HepG2 (cell line): Measurements from ENCODE around the gene PTPRD. TPM values are rescaled to one million over a fixed set of nuclear protein-coding genes. Genes with fewer than 3 reads are reported as not detected.

ENCODE experiments used
- ATAC-seq: fragments of 200-7000 bp; cut with Tn5 transposase; 3 replicates; pipeline ENCODE4 v1.9.1; 2020; ENCODE audit warnings: mild to moderate bottlenecking, moderate library complexity
- BruUV-seq: library from RNA; stranded (reverse); fragments of 400-500 nt; replicated peaks from 2 replicates; lab custom pipeline; 2021; lab: Mats Ljungman, UMichigan
- CTCF ChIA-PET: fragments of 300-600 bp; formaldehyde crosslinking; extraction: SDS; loops from one replicate; lab custom pipeline; 2021; ENCODE audit warnings: low total read pairs, inconsistent platforms, low intra/inter-chr PET ratio; lab: Yijun Ruan, JAX
- POLR2A ChIA-PET: fragments of 350-600 bp; sonication (Branson Sonifier 250); formaldehyde crosslinking; loops from one replicate; lab custom pipeline; 2020; ENCODE audit warnings: antibody characterized with exemption, inconsistent platforms; lab: Yijun Ruan, JAX
- DNase-seq: peaks from one replicate; pipeline ENCODE4 v3.0.0-alpha.2; 2015; ENCODE audit warnings: low spot score
- FAIRE-seq: peaks from 3 replicates; lab custom pipeline; 2011; peaks lifted over from hg19 to GRCh38; lab: Jason Lieb, UNC
- H2AFZ ChIP-seq: one replicate; pipeline ENCODE4 v1.6.1; 2011; ENCODE audit warnings: low read length, inconsistent platforms
- H3K27ac ChIP-seq: fragments of 300-600 bp; 3 replicates; pipeline ENCODE4 v1.8.0; 2011; ENCODE audit warnings: mixed run types, mild to moderate bottlenecking, mixed read lengths, low read length, inconsistent platforms; ENCODE audit not compliant: insufficient read depth; ENCODE audit errors: extremely low read length
- H3K27me3 ChIP-seq, 2 experiments: fragments of 200-600 bp in 1 of 2; 2 replicates in 1 of 2; 3 replicates in 1 of 2; pipeline versions ENCODE4 v1.6.0 to v1.8.0; 2011; ENCODE audit warnings: low read length in 2 of 2, mild to moderate bottlenecking in 2 of 2, moderate library complexity in 2 of 2, inconsistent platforms in 1 of 2; ENCODE audit not compliant: insufficient read depth in 2 of 2, control insufficient read depth in 1 of 2
- H3K36me3 ChIP-seq, 2 experiments: fragments of 200-600 bp in 1 of 2; replicated peaks in 1 of 2; 2 replicates in 1 of 2; 3 replicates in 1 of 2; pipeline versions ENCODE4 v1.5.1 to v1.8.0; 2011; ENCODE audit warnings: low read length in 2 of 2, inconsistent platforms in 1 of 2; ENCODE audit not compliant: insufficient read depth in 2 of 2, control insufficient read depth in 1 of 2
- H3K4me1 ChIP-seq: 2 replicates; pipeline ENCODE4 v1.5.1; 2012; ENCODE audit warnings: low read length, inconsistent platforms; ENCODE audit not compliant: insufficient read depth
- H3K4me2 ChIP-seq: 2 replicates; pipeline ENCODE4 v1.6.0; 2011; ENCODE audit warnings: low read depth, low read length, inconsistent platforms
- H3K4me3 ChIP-seq, 3 experiments: fragments of 200-600 bp in 1 of 3; sonication (generic), shearing (Covaris generic) in 1 of 3; replicated peaks in 1 of 3; 2 replicates each; pipeline ENCODE4 v1.5.1; 2011 to 2016; ENCODE audit warnings: low read length in 3 of 3, inconsistent platforms in 2 of 3, low read depth in 2 of 3, mild to moderate bottlenecking in 2 of 3, control low read depth in 1 of 3, mixed read lengths in 1 of 3; ENCODE audit not compliant: insufficient read depth in 1 of 3
- H3K79me2 ChIP-seq: one replicate; pipeline ENCODE4 v1.6.1; 2011; ENCODE audit warnings: low read length, inconsistent platforms; ENCODE audit not compliant: insufficient read depth
- H3K9ac ChIP-seq: 2 replicates; pipeline ENCODE4 v1.6.0; 2011; ENCODE audit warnings: mild to moderate bottlenecking, low read depth, low read length, inconsistent platforms; ENCODE audit not compliant: insufficient read depth
- H3K9me3 ChIP-seq: 2 replicates; pipeline ENCODE4 v1.5.1; 2012; ENCODE audit warnings: mild to moderate bottlenecking, low read length
- H4K20me1 ChIP-seq: 2 replicates; pipeline ENCODE4 v1.6.0; 2011; ENCODE audit warnings: inconsistent platforms, mild to moderate bottlenecking, low read length, moderate library complexity; ENCODE audit not compliant: insufficient read depth
- BCL6 ChIP-seq: IDR thresholded peaks from 2 replicates; pipeline ENCODE4 v1.6.1; 2016; ENCODE audit warnings: missing genetic modification reagents, missing compliant biosample characterization
- CREM ChIP-seq, 2 experiments: sonication (generic) in 1 of 2; formaldehyde crosslinking in 1 of 2; IDR thresholded peaks; 2 replicates each; pipeline versions ENCODE4 v1.4.0 to v1.6.1; 2016 to 2020; ENCODE audit warnings: antibody characterized with exemption in 1 of 2, mild to moderate bottlenecking in 1 of 2, missing genetic modification reagents in 1 of 2
- FOXP1 ChIP-seq, 2 experiments: fragments of 450-650 bp in 1 of 2; IDR thresholded peaks; 2 replicates each; pipeline ENCODE4 v1.6.1; 2017 to 2018; ENCODE audit warnings: antibody characterized with exemption in 1 of 2
- GABPA ChIP-seq, 2 experiments: IDR thresholded peaks; 2 replicates each; pipeline ENCODE4 v1.6.1; 2011 to 2016; ENCODE audit warnings: low read depth in 2 of 2, low read length in 1 of 2, missing biosample characterization in 1 of 2, missing genetic modification characterization in 1 of 2
- GLI4 ChIP-seq: sonication (generic); formaldehyde crosslinking; IDR thresholded peaks from 2 replicates; pipeline ENCODE4 v1.5.1; 2020; ENCODE audit warnings: missing genetic modification reagents, mild to moderate bottlenecking, moderate library complexity, borderline replicate concordance
- IKZF1 ChIP-seq: fragments of 450-650 bp; IDR thresholded peaks from 2 replicates; pipeline ENCODE4 v1.7.1; 2016
- PCBP1 ChIP-seq: fragments of 200-400 bp; formaldehyde crosslinking; IDR thresholded peaks from 2 replicates; pipeline ENCODE4 v1.6.1; 2017; ENCODE audit warnings: mild to moderate bottlenecking, low read depth, low read length, borderline replicate concordance
- SOX13 ChIP-seq, 3 experiments: fragments of 450-650 bp in 1 of 3; sonication (generic) in 1 of 3; formaldehyde crosslinking in 1 of 3; IDR thresholded peaks in 2 of 3; conservative IDR thresholded peaks in 1 of 3; 2 replicates each; pipeline versions ENCODE4 v1.5.0 to v1.6.1; 2016 to 2020; ENCODE audit warnings: antibody characterized with exemption in 1 of 3, mild to moderate bottlenecking in 1 of 3, missing compliant biosample characterization in 1 of 3, missing genetic modification reagents in 1 of 3, moderate library complexity in 1 of 3
- ZNF343 ChIP-seq: sonication (generic); formaldehyde crosslinking; IDR thresholded peaks from 2 replicates; pipeline ENCODE4 v1.4.0; 2020; ENCODE audit warnings: mild to moderate bottlenecking, missing genetic modification reagents
- ZNF430 ChIP-seq: sonication (generic); formaldehyde crosslinking; IDR thresholded peaks from 2 replicates; pipeline ENCODE4 v1.9.0; 2021; ENCODE audit warnings: mild to moderate bottlenecking, missing genetic modification reagents
- ZNF83 ChIP-seq: sonication (generic); formaldehyde crosslinking; IDR thresholded peaks from 2 replicates; pipeline ENCODE4 v1.4.0; 2020; ENCODE audit warnings: missing genetic modification reagents, mild to moderate bottlenecking, borderline replicate concordance
- WGBS: methylation state at CpG from one replicate; pipeline ENCODE4 v1.1.6; 2017; ENCODE audit warnings: low lambda C conversion rate; 5-methylcytosine and 5-hydroxymethylcytosine counted together
- in situ Hi-C: cut with HindIII; loops from 2 replicates; pipeline ENCODE4 v1.10.0; 2017; ENCODE audit warnings: low pct_unique_long_range_greater_than_20kb; ENCODE audit not compliant: extremely low pct_ligation_motif_present
- intact Hi-C: fragments of 100-400 bp; cut with micrococcal nuclease; formaldehyde crosslinking; loops from one replicate; pipeline ENCODE4 v1.10.0; 2022; ENCODE audit not compliant: unreplicated experiment
- polyA plus RNA-seq, 8 experiments: library from polyadenylated mRNA; depleted of rRNA in 3 of 8; stranded (reverse) in 7 of 8; unstranded in 1 of 8; fragments of >200 nt; fragmentation: Illumina TruSeq in 4 of 8; extraction: Trizol in 4 of 8; gene quantifications; 2 replicates each; pipeline versions ENCODE4 v1.2.1 to v1.2.3, GENCODE V29; 2011 to 2016; ENCODE audit warnings: low read depth in 4 of 8, missing spikeins in 1 of 8, mixed read lengths in 1 of 8; ENCODE audit not compliant: insufficient read depth in 1 of 8
- total RNA-seq, 5 experiments: library from RNA; depleted of rRNA; stranded (reverse); fragments of >200 nt; fragmentation: Illumina TruSeq; extraction: Trizol; gene quantifications; 2 replicates each; pipeline ENCODE4 v1.2.3, GENCODE V29; 2016; ENCODE audit warnings: low read depth in 1 of 5
- TF ChIP-seq, protein P1 (sequence below), 2 experiments: sonication (generic) in 1 of 2; formaldehyde crosslinking in 1 of 2; IDR thresholded peaks; 2 replicates each; pipeline versions ENCODE4 v1.4.0 to v1.6.1; 2018 to 2020; ENCODE audit warnings: missing genetic modification reagents in 2 of 2, borderline replicate concordance in 1 of 2, low read depth in 1 of 2, mild to moderate bottlenecking in 1 of 2, missing biosample characterization in 1 of 2

Gene PTPRD
- total and polyA plus RNA-seq, 2 of the 13 experiments (the other 11 are each of a cell fraction or from before 2014, with no cell fraction given), result 0.05 TPM; not detected in 1

GRCh38 chr9:8955315-8955714, 1657.5 kb downstream of the PTPRD start (continued):
- TF ChIP-seq ZNF430 (CRISPR knock-in tag), result no peak

DNA sequence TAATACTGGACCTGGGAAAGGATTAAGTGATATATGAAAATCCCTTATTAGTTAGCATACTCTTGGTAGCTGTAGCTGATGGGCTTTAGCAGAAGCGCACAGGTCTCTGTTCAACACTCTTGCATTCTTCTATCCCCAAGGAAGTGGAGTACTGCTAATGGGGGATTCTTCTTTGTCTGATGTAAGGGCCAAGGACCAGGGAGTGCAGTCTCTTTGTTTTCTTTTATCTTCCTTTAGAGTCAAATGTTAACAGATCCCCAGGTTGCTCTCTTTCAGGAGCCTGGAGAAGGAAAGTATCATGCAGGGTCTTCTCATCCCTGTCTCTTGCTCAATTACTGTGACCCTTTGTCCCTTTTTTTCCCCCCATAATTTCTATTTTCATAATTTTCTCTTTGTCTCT, 1666.3 kb downstream of the PTPRD start:
- TF ChIP-seq FOXP1 (IDR thresholded peaks at IDR 0.05) (no peak), FOXP1 (CRISPR knock-in tag; IDR thresholded peaks at IDR 0.05) (no peak), ZNF83 (CRISPR knock-in tag) (no peak), GLI4 (CRISPR knock-in tag) (no peak), SOX13 (IDR thresholded peaks at IDR 0.05) (no peak), SOX13 (CRISPR knock-in tag; conservative IDR thresholded peaks at IDR 0.05 in 1 of 2, IDR thresholded peaks at IDR 0.05 in 1 of 2) (no peak)
- TF ChIP-seq, all 625 proteins: peak for 0
- intact Hi-C loops (no loop called here), in situ Hi-C loops (no loop called here)
- H3K4me2 ChIP-seq, result no peak overlapping the region
- no peak overlapping the region for H2AFZ ChIP-seq
- FAIRE-seq (no peak), ATAC-seq (no peak), DNase-seq (no peak)
- no peaks in the 10 kb centered on the region for H4K20me1 ChIP-seq
- no peaks in the 10 kb centered on the region for H3K79me2 ChIP-seq
- H3K4me1 ChIP-seq, result no peaks in the 10 kb centered on the region
- ChIA-PET POLR2A (no interaction called here), CTCF (no interaction called here)
- H3K9ac ChIP-seq, result no peak overlapping the region
- H3K36me3 ChIP-seq, result no peaks in the 10 kb centered on the region
- H3K9me3 ChIP-seq, result no peaks in the 10 kb centered on the region; the same call in 1 of the 2 replicates
- H3K27ac ChIP-seq, result no peak overlapping the region
- H3K27me3 ChIP-seq, result no peaks in the 10 kb centered on the region
- WGBS, result 0% methylated on average over 1 of the region's 1 CpG
- no TSS peak for BruUV-seq
- no peak overlapping the region for H3K4me3 ChIP-seq

- Histone ChIP-seq H3K27ac (no peak overlapping the region), H3K9ac (no peak overlapping the region), H3K9me3 (no peaks in the 10 kb centered on the region; the same call in 1 of the 2 replicates), H4K20me1 (no peaks in the 10 kb centered on the region), H3K36me3 (no peaks in the 10 kb centered on the region), H3K79me2 (no peaks in the 10 kb centered on the region), H3K4me2 (no peak overlapping the region), H3K4me1 (no peaks in the 10 kb centered on the region), H2AFZ (no peak overlapping the region), H3K27me3 (no peaks in the 10 kb centered on the region), H3K4me3 (no peak overlapping the region)
- intact Hi-C loops, result no loop called here
- no TSS peak for BruUV-seq
- DNase-seq (no peak), FAIRE-seq (no peak), ATAC-seq (no peak)
- in situ Hi-C loops, result no loop called here
- WGBS, result 0% methylated on average over 1 of the region's 1 CpG
- POLR2A ChIA-PET, result no interaction called here
- CTCF ChIA-PET, result no interaction called here
- TF ChIP-seq IKZF1, result no peak
- no peak for TF ChIP-seq GABPA (IDR thresholded peaks at IDR 0.05; ENCODE audit: low read depth, low read length)
- TF ChIP-seq GABPA (CRISPR knock-in tag; IDR thresholded peaks at IDR 0.05; ENCODE audit: low read depth), result no peak
- no peak for TF ChIP-seq BCL6 (CRISPR knock-in tag)
- no peak for TF ChIP-seq ZNF343
- TF ChIP-seq, protein P1, sequence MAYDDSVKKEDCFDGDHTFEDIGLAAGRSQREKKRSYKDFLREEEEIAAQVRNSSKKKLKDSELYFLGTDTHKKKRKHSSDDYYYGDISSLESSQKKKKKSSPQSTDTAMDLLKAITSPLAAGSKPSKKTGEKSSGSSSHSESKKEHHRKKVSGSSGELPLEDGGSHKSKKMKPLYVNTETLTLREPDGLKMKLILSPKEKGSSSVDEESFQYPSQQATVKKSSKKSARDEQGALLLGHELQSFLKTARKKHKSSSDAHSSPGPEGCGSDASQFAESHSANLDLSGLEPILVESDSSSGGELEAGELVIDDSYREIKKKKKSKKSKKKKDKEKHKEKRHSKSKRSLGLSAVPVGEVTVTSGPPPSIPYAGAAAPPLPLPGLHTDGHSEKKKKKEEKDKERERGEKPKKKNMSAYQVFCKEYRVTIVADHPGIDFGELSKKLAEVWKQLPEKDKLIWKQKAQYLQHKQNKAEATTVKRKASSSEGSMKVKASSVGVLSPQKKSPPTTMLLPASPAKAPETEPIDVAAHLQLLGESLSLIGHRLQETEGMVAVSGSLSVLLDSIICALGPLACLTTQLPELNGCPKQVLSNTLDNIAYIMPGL (CRISPR knock-in tag; IDR thresholded peaks at IDR 0.05; ENCODE audit: borderline replicate concordance in 1 of 2, low read depth in 1 of 2), result no peak
- no peak for TF ChIP-seq CREM (IDR thresholded peaks at IDR 0.05)
- TF ChIP-seq CREM (CRISPR knock-in tag; IDR thresholded peaks at IDR 0.05), result no peak
- TF ChIP-seq PCBP1, result no peak
Observed at GRCh38 chr9:8943392-8943791, 1669.4 kb downstream of the PTPRD start.
